Stimulated activated CD8-positive, alpha-beta memory T cell treated with anti-CD3 and anti-CD28 coated beads, Interleukin-7, amount 100 ng/mL, for 24 hours (primary cell): ENCODE results near the gene SP140L.
"Not testable (repeated sequence)": the region's sequence is repeated elsewhere in the genome, so short reads cannot be mapped to it uniquely, and the experiment has no call there.

Experiments
- DNase-seq: peaks from one replicate; pipeline ENCODE4 v3.0.0-alpha.2; 2020; ENCODE audit warnings: low read depth

Gene SP140L

GRCh38 chr2:230382108-230382507 lies 55.1 kb downstream of the SP140L start:
- DNase-seq, result no peak

GRCh38 chr2:230383453-230383852 lies 56.5 kb downstream of the SP140L start:
- no peak for DNase-seq

GRCh38 chr2:230384986-230385385 lies 58.0 kb downstream of the SP140L start:
- no peak for DNase-seq

- no peak for DNase-seq
Observed at GRCh38 chr2:230394301-230394700, 67.3 kb downstream of the SP140L start.

DNA sequence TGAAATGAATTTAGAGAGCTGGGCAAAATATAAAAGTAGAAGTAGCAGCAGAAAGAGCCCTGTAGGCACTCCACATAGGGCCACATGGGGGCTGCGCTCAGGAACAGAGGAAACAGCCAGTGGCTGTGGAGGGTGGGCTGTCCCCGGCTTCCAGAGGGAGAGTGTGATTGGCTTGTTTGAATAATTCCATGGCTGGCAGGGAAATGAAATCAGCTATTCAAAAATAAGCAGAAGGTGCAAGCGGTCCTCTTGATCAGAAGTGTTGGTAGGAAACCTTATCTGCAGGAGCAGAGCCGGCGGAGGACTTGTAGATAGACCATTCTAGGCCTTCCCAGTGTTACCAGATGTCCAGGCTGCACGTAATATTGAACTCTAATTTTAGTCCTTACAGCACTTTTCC lies 71.7 kb downstream of the SP140L start:
- DNase-seq, result not testable (repeated sequence)

DNA sequence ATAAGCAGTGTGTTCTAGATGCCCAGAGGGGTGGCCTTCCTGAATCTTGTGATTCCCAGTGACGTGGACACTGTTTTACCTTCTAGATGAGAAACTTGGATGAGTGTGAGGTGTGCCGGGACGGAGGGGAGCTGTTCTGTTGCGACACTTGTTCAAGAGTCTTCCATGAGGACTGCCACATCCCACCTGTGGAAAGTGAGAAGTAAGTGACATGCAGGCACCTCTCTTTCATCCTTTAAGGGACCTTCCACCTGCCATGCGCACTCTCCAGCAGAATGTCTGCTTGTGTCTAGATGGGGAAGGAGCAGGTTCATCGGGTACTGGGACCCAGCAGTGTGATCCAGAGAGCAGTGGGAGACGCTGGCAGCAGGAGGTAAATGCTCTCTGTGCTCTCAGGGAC lies 73.0 kb downstream of the SP140L start:
- DNase-seq, result no peak

DNA sequence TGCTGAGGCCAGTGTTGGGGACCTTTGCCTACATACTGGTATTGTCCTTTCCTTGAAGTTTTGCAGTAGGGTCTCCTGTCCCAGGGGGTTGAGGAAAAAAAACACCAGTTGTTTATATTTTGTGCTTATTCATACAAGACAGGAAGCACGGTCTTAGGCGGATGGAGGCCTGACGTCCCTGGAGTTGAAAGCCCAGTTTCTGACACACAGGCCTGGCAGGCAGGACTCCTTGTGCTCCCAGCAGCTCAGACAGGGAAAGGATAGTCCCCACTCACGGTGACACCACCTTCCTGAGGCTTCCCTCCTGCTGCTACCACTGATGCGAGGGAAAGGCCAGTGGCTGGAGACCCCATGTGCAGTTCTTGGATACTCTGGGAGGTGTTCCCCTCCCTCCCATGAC lies 73.5 kb downstream of the SP140L start:
- DNase-seq, result no peak

DNA sequence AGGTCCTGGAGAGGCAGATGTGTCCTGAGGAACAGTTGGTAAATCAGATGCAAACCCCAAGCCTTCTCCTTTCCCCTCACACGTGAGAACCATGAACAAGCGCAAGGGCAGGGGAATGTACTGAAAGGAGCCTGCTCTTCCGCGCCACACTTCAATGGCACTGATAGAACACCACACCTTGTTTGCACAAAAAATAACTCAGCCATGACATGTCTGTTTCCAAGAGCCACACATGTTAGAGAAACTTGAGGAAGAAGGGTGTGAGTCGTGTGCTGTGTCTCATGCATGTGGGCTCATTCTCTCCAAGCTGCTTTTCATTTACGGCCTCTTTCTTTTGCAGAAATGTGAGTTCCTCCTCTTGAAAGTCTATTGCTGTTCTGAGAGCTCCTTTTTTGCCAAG lies 74.0 kb downstream of the SP140L start:
- DNase-seq, result not testable (repeated sequence)

GRCh38 chr2:230403746-230404145 lies 76.8 kb downstream of the SP140L start:
- no peak for DNase-seq

- DNase-seq, result no peak
Observed at GRCh38 chr2:230405824-230406223, 78.8 kb downstream of the SP140L start.

DNA sequence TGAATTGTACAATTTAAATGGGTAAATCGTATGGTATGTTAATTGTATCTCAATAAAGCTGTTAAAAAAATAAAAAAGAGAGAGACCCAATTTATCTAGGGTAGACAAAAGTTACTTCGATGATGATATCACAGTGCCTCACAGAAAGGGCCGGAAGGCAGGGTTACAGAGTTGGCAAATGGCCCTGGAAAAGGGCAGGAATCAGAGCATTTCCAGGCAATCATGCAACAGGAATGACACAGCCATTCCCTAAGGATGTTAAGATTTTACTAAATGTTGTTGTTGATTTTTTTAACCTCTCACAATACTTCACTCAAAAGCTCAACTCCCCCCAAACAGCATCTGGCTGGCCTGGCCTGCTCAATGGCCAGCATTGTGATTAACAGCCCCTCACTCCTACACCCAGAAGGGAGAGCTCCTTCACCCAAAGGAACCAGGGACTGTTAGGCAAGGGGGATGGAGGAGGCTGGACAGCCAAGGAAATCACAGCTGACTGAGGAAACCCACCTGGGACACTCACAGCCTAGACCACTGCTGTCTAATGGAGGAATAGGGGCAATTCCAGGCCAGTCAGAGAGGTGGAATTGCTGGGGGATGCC lies 81.3 kb downstream of the SP140L start:
- no peak for DNase-seq

GRCh38 chr2:230409316-230409715 lies 82.3 kb downstream of the SP140L start:
- not testable (repeated sequence) for DNase-seq

GRCh38 chr2:230410263-230410662 lies 83.3 kb downstream of the SP140L start:
- no peak for DNase-seq

- no peak for DNase-seq
Observed at GRCh38 chr2:230410861-230411569, 84.0 kb downstream of the SP140L start.

DNA sequence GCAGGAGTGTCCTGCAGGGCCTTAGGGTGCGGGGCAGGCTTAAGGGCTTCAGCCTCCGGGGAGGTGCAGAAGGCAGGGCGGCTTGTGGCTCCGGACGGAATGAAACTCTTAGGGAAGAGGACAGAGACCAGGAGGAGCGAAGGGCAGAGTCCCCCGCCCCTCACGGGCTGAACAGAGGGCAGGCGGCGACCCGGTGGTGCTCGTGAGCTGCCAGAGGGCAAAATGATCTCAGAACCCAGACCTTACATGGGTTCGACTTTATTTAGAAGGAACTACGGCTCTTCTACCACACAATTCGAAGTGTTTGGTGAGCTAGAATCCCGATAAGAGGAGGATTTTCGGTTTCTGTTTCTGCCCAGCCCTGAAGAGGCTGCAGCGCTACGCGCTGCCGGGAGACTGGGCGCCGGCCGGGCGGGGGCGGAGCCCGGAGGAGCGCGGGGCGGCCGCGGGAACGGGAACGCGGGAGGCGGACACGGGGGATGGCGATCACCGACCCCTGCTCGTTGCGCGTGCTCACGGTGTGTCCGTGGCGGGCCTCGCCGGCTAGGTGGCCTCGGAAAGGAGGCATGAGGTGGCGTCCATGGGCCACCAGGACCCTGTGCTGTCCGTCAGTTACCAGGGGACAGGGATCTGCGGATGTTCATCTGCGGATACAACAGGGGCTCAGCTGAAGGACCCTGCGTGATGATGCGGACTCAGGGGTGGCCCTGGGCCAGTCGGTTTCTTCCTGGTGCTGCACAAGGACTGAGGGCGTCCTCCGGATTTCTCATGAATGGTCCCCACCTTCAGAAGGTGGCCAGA lies 84.8 kb downstream of the SP140L start:
- no peak for DNase-seq

- no peak for DNase-seq
Observed at GRCh38 chr2:230412371-230412711, 85.3 kb downstream of the SP140L start.

DNA sequence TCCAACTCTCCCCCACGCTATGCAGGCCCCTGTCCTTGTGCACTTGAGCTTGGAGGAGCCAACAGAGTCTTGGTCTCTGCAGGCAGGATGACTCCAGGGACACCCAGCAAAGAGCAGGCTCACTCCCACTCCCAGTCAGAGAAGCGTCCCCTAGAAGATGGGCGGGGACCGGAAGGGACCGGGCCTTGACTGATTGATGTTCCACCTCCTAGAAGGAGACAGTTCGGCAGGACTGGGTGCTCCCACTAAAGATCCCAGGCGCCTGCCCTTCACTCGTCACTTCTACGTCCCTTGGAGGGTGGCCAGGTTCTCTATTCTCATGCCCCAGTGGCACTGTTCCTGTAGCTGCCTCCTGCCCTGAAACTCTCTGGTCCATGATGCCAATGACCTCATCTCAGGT lies 85.9 kb downstream of the SP140L start:
- no peak for DNase-seq

- DNase-seq, result no peak
Observed at GRCh38 chr2:230413479-230413878, 86.5 kb downstream of the SP140L start.

DNA sequence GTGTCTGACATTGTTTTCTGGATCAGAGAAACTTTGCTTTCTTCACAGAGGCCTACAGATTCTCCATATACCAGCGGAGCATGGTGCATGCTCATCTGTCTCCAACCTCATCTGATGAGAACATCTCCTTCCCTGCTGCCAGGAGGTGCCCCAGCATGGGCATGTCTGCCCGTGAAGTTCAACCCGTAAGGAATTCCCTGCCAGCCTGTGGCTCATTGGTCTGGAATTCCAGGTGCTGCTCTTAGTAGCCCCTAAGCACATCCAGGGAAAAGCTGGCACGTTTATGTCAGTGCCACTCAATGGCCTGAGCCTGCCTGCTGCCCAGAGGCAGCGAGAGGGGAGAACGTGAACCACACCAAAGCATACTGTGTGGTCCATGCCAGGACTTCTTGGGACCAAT lies 87.3 kb downstream of the SP140L start:
- no peak for DNase-seq

GRCh38 chr2:230416061-230416721 lies 89.2 kb downstream of the SP140L start, which contains the start of gene SP100:
SP100 (plus strand) TSS chr2:230416201; CDS start chr2:230416297, 96 bp downstream.
- peak; percentile 51 for DNase-seq

- no peak for DNase-seq
Observed at GRCh38 chr2:230417436-230417835, 90.4 kb downstream of the SP140L start.

GRCh38 chr2:230418341-230419016 lies 91.5 kb downstream of the SP140L start:
- DNase-seq, result no peak
